ENCODE data around the gene MUC5AC.

DNA sequence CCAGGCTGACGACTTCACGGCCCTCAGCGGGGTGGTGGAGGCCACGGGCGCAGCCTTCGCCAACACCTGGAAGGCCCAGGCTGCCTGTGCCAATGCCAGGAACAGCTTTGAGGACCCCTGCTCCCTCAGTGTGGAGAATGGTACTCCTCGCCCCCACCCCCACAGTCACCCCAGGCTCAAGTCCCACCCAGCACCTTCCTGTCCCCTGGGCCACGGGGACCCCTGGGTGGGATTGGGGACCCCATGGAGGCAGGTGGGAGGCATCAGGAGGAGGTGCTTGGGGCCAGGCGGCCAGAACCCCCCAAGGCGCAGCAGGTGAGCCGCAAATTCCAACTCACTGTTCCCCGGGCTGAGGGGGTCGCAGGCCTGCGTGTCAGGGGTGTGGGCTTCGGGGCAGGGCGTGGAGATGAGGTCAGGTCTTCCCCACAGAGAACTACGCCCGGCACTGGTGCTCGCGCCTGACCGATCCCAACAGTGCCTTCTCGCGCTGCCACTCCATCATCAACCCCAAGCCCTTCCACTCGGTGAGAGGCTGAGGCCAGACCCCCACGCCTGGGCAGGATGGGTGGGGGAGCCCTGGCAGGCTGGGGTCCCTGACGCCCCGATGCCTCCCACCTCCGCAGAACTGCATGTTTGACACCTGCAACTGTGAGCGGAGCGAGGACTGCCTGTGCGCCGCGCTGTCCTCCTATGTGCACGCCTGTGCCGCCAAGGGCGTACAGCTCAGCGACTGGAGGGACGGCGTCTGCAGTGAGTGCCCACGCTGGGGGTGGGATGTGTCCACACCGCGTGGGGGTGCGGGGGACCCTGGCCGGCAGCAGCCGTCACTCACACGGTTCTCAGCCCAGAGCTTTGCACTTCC lies 74.5 kb downstream of the MUC5AC start:
- TF ChIP-seq, protein P1, sequence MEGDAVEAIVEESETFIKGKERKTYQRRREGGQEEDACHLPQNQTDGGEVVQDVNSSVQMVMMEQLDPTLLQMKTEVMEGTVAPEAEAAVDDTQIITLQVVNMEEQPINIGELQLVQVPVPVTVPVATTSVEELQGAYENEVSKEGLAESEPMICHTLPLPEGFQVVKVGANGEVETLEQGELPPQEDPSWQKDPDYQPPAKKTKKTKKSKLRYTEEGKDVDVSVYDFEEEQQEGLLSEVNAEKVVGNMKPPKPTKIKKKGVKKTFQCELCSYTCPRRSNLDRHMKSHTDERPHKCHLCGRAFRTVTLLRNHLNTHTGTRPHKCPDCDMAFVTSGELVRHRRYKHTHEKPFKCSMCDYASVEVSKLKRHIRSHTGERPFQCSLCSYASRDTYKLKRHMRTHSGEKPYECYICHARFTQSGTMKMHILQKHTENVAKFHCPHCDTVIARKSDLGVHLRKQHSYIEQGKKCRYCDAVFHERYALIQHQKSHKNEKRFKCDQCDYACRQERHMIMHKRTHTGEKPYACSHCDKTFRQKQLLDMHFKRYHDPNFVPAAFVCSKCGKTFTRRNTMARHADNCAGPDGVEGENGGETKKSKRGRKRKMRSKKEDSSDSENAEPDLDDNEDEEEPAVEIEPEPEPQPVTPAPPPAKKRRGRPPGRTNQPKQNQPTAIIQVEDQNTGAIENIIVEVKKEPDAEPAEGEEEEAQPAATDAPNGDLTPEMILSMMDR (IDR thresholded peaks at IDR 0.05; ENCODE audit: poor library complexity, severe bottlenecking): no peak
- no peak for TF ChIP-seq POLR2AphosphoS5 (IDR thresholded peaks at IDR 0.05)
- TF ChIP-seq EZH2 (IDR thresholded peaks at IDR 0.05; ENCODE audit: borderline replicate concordance, insufficient read depth, low read length, poor library complexity, severe bottlenecking): no peak
- TF ChIP-seq TAF1 (IDR thresholded peaks at IDR 0.05; ENCODE audit: low read depth): no peak
- TF ChIP-seq SMC3 (conservative IDR thresholded peaks at IDR 0.05; ENCODE audit: poor library complexity): no peak
